Amniotic epithelial cell (primary cell): ENCODE data around the gene PRAC2.

Experiments used
- DNase-seq: peaks from one replicate; pipeline ENCODE4 v3.0.0-alpha.2; 2010; ENCODE audit warnings: low read depth

The PRAC2 gene

GRCh38 chr17:48734333-48735061 is 11.5 kb downstream of the PRAC2 start:
- no peak for DNase-seq

- DNase-seq = no peak
Observed at GRCh38 chr17:48735062-48735351, 12.0 kb downstream of the PRAC2 start.

GRCh38 chr17:48737330-48738043 is 14.5 kb downstream of the PRAC2 start:
- DNase-seq = no peak

GRCh38 chr17:48738424-48738802 is 15.4 kb downstream of the PRAC2 start:
- no peak for DNase-seq

- no peak for DNase-seq
Observed at GRCh38 chr17:48738803-48739526, 16.0 kb downstream of the PRAC2 start.

GRCh38 chr17:48740537-48740936 is 17.6 kb downstream of the PRAC2 start:
- DNase-seq = no peak

GRCh38 chr17:48745381-48746275 is 22.6 kb downstream of the PRAC2 start:
- DNase-seq = no peak

GRCh38 chr17:48746916-48747444 is 24.0 kb downstream of the PRAC2 start:
- DNase-seq = no peak

GRCh38 chr17:48747445-48748363 is 24.7 kb downstream of the PRAC2 start:
- no peak for DNase-seq

GRCh38 chr17:48748718-48749566 is 26.0 kb downstream of the PRAC2 start:
- no peak for DNase-seq

GRCh38 chr17:48749621-48750553 is 26.9 kb downstream of the PRAC2 start:
- no peak for DNase-seq

- DNase-seq = no peak
Observed at GRCh38 chr17:48751172-48751571, 28.2 kb downstream of the PRAC2 start.

- DNase-seq = no peak
Observed at GRCh38 chr17:48751733-48752398, 28.9 kb downstream of the PRAC2 start.

GRCh38 chr17:48752399-48753288 is 29.7 kb downstream of the PRAC2 start:
- no peak for DNase-seq

- DNase-seq = no peak
Observed at GRCh38 chr17:48753794-48754499, 31.0 kb downstream of the PRAC2 start.

- no peak for DNase-seq
Observed at GRCh38 chr17:48754500-48755261, 31.7 kb downstream of the PRAC2 start.
